Activated CD4-positive, alpha-beta T cell treated with anti-CD3 and anti-CD28 coated beads for 24 hours (primary cell): ENCODE data around the gene EDA.

Experiments used
- DNase-seq, 2 donors: peaks; one replicate each; pipeline ENCODE4 v3.0.0-alpha.2; 2020; ENCODE audit warnings: low read depth in 2 of 2

Gene EDA

DNA sequence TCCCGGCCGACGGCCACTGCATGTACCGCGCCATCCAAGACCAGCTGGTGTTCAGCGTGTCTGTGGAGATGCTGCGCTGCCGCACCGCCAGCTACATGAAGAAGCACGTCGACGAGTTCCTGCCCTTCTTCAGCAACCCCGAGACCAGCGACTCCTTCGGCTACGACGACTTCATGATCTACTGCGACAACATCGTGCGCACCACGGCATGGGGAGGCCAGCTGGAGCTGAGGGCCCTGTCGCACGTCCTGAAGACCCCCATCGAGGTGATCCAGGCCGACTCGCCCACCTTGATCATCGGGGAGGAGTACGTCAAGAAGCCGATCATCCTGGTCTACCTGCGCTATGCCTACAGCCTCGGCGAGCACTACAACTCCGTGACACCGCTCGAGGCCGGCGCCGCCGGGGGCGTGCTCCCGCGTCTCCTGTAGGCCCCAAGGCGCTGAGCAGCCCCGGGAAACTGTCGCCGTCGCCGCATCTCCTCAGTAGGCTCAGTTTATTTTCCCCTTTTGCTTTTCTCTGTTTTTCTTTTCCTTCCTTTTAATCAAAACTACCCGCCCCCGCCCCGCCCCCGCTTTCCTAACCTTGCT is 447.1 kb downstream of the EDA start:
- DNase-seq = no peak

DNA sequence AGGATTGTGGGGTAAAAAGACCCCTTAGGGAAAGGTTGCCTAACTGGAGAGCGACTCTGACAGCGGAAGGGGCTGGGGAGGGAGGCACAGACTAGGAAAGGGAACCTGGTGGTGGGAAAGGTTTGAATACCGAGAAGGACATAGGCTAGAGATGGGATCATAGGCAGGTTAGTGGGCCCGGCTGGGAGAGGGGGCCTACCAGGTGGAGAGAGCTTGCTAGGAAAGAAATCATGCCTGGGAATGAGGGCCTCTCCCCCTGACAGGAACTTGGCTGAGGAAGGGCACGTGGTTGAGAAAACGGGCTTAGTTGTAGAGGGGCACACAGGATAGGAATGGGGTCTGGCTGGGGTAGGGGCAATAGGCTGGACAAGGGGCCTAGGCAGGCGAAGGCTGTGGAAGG is 450.7 kb downstream of the EDA start:
- DNase-seq = no peak

DNA sequence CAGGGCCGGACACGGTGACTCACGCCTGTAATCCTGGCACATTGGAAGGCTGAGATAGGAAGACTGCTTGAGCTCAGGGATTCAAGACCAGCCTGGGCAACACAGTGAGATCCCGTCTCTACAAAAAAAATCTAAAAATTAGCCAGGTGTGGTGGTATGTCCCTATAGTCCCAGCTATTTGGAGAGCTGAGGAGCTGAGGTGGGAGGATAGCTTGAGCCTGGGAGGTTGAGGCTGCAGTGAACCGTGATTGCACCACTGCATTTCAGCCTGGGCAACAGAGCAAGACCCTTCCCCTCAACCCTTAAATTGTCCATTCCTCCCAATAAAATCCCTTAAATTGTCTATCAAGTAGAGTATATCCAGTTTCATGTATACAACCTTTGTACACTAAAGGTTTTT is 463.4 kb downstream of the EDA start:
- no peak for DNase-seq

DNA sequence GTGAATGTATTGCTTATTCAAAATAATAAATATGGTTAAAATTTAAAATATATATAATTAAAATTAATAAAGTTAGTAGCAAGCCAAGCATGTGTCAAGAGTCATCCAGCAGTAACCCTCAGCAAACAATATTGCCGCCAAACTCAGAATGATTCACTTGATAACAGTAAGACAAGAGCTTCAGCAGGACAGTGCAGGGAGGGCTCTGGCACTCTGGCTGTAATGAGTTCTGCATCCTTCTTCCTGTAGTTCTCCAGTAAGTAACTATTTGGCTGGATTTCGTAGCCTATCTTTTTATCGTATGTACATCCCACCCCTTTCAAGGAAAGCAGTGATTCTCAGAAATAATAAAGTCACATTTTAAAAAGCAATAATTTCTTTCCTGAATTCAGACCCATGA is 464.0 kb downstream of the EDA start:
- DNase-seq = no peak

DNA sequence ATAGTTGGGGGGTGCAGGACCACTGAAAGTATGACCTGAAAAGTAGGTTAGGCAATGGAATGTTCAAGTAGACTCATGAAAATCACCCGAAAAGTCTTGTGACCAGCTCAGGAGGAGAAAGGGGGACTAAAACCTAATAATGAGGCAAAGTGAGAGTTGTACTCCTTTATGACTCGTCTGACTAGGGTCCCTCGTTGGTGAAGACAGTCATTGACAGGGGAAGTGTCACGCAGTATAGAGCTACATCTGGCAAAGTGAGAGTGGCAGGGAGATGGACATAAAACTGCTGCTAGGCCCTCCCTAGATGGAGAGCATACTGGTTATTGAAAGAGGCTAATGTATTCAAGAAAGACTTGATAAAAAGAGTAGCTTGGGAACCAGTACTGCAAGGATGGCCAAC is 466.8 kb downstream of the EDA start:
- no peak for DNase-seq

DNA sequence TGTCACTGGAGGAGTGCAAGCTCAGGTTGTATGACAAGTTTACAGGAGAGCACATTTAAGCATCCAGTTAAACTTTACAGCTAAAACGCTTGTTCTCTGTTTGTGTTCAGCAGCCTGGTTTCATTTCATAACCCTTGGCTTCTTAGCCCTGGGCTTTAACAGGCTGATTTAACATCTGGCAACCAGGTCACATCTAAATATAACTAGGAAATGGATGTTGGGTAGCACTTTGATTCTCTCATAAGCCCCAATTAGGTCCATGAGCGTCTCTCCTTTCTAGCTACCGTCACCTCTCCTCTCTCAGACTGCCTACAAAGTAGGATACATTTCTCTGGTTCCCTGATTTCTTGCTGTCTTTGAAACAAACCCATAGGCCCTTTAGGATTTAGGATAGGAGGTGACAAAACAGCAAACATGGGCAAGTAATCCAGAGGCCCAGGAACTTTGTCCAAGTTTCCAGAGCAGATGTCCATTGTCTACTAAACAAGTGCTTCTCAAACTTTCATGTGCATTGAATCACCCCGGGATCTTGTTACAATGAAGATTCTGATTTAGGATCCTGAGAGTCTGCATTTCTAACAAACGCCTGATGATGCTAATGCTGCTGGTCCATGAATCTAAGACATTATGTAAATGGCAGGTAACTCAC is 468.8 kb downstream of the EDA start:
- no peak for DNase-seq

DNA sequence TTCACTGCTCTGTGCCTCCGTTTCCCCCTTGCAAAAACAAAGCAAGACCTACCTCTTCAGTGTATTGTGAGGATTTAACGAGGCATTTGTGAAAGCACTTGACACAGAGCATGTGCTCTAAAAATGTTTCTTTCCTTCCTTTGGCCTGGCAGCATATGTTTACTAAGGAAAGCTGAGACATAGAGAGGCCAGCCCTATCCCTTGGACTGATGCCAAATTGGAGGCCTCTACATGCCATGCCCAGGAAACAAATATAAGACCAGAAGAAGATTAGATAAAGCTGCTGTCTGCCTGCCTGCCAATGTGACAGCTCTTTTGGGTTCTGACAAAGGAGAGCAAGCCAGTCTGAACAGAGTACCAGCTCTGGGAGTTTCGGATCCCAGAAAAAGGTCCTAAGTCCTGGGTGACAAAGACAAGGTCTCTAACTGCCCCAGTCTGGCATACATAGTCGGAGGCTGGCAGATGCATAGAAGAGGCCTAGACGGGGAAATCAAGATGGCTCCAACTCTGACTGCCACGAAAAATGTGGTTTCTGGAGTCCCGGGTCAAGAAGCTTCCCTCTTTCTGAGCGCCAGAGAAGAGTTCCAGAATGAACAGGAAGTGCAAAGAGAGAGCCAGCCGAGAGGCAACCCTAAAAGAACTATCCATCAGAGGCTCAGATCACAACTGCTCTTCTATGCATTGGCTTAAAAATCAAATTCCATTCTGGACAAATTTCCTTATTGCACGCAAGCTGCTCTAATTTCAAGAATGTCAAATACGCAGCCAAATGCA is 472.1 kb downstream of the EDA start:
- DNase-seq = no peak

DNA sequence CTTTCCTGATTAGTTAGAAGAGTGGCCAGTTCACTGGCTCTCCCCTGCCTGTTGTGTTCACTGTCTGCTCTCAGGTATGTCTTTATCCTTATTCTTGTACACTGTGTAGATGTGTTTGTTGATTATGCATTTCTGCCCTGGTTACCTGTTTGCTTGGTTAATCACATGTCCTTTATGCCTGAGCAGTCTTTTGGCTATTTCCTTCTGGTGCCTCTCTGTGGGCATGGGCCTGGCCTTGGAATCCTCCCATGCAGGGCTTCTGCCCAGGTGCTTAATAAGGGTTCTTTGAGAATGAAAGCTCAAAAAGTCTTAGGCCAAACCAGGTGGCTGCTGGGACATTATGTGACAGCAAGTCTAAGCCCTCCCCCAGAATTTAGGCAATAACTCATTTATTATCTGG is 472.8 kb downstream of the EDA start:
- no peak for DNase-seq
